SH-SY5Y (cell line): Measurements from ENCODE around the gene AGBL1.

ENCODE experiments used
- GATA2 ChIP-seq: IDR thresholded peaks from 2 replicates; pipeline ENCODE4 v1.6.1; 2011; ENCODE audit warnings: mild to moderate bottlenecking, low read depth, low read length
- GATA3 ChIP-seq: IDR thresholded peaks from 2 replicates; pipeline ENCODE4 v1.6.1; 2011; ENCODE audit warnings: low read depth, mild to moderate bottlenecking, low read length, moderate library complexity

GRCh38 chr15:86375733-86376280, 296.1 kb downstream of the AGBL1 start:
- no peak for TF ChIP-seq GATA2
- TF ChIP-seq GATA3: no peak
